Kidney (tissue), 14 donors: ENCODE results near the gene GAN. TPM values are rescaled to one million over a fixed set of nuclear protein-coding genes. Genes with fewer than 3 reads are reported as not detected.

Source experiments
- DNase-seq, 5 donors: peaks; one replicate each; pipeline ENCODE4 v3.0.0-alpha.2; 2013 to 2020
- FAIRE-seq: peaks from 2 replicates; lab custom pipeline; 2012; peaks lifted over from hg19 to GRCh38; lab: Jason Lieb, UNC
- H3K27ac ChIP-seq, 2 donors: one replicate each; pipeline ENCODE4 v1.7.0; 2013; ENCODE audit warnings: low read depth in 2 of 2, low read length in 2 of 2, inconsistent platforms in 1 of 2
- H3K27me3 ChIP-seq: one replicate; pipeline ENCODE4 v1.7.1; 2013; ENCODE audit warnings: low read length, inconsistent platforms; ENCODE audit not compliant: control insufficient read depth, insufficient read depth
- H3K36me3 ChIP-seq, 3 donors: one replicate each; pipeline versions ENCODE4 v1.7.0 to v1.7.1; 2013; ENCODE audit warnings: low read length in 3 of 3, control low read depth in 1 of 3, inconsistent platforms in 1 of 3; ENCODE audit not compliant: insufficient read depth in 3 of 3, control insufficient read depth in 2 of 3
- H3K4me1 ChIP-seq, 3 donors: one replicate each; pipeline versions ENCODE4 v1.7.0 to v1.7.1; 2013; ENCODE audit warnings: low read length in 3 of 3, inconsistent platforms in 1 of 3, low read depth in 1 of 3; ENCODE audit not compliant: control insufficient read depth in 2 of 3, insufficient read depth in 2 of 3
- H3K4me3 ChIP-seq, 3 donors: one replicate each; pipeline versions ENCODE4 v1.7.0 to v1.8.1; 2013; ENCODE audit warnings: low read length in 3 of 3, control low read depth in 1 of 3, inconsistent platforms in 1 of 3
- H3K9ac ChIP-seq, 3 donors: one replicate each; pipeline versions ENCODE4 v1.7.0 to v1.7.1; 2013; ENCODE audit warnings: low read length in 3 of 3, control low read depth in 1 of 3, inconsistent platforms in 1 of 3
- H3K9me3 ChIP-seq, 3 donors: one replicate each; pipeline versions ENCODE4 v1.7.0 to v1.7.1; 2013; ENCODE audit warnings: low read length in 3 of 3, control low read depth in 1 of 3, inconsistent platforms in 1 of 3; ENCODE audit not compliant: control insufficient read depth in 2 of 3, insufficient read depth in 1 of 3
- CTCF ChIP-seq: IDR thresholded peaks from 3 replicates; pipeline ENCODE4 v1.5.1; 2012; ENCODE audit warnings: mild to moderate bottlenecking, moderate library complexity, borderline replicate concordance; ENCODE audit not compliant: insufficient read depth; ENCODE audit errors: extremely low read depth
- intact Hi-C: fragments of 100-400 bp; cut with DNase I; formaldehyde crosslinking; loops from one replicate; pipeline ENCODE4 v1.11.1; 2022
- polyA plus RNA-seq: library from polyadenylated mRNA; stranded (reverse); fragments of 350-450 nt; fragmentation: Illumina TruSeq; extraction: RNeasy Lipid Tissue Mini Kit (QIAGEN cat#74804); gene quantifications from one replicate; pipeline ENCODE4 v1.2.3, GENCODE V29; 2014; ENCODE audit warnings: low read depth, low replicate concordance; ENCODE audit not compliant: insufficient read depth
- total RNA-seq: library from RNA; stranded (reverse); fragmentation: NEBNext Ultra II Directional; extraction: Animal tissue kit (Norgen Biotek cat#: 25700); gene quantifications from one replicate; pipeline ENCODE4 v1.2.1, GENCODE V29; 2021
- donor health status: control.
- donor health status: control.
- donor health status: control.
- donor health status: control.
- donor health status: control.
- donor health status: DM: yes; HTN: yes; CAD: no.
- donor health status: Normal renal cell carcinoma (clear cell type).

Gene GAN
- total and polyA plus RNA-seq, 2 donors from 2014 or later, result 0.60 to 7.7 TPM

DNA sequence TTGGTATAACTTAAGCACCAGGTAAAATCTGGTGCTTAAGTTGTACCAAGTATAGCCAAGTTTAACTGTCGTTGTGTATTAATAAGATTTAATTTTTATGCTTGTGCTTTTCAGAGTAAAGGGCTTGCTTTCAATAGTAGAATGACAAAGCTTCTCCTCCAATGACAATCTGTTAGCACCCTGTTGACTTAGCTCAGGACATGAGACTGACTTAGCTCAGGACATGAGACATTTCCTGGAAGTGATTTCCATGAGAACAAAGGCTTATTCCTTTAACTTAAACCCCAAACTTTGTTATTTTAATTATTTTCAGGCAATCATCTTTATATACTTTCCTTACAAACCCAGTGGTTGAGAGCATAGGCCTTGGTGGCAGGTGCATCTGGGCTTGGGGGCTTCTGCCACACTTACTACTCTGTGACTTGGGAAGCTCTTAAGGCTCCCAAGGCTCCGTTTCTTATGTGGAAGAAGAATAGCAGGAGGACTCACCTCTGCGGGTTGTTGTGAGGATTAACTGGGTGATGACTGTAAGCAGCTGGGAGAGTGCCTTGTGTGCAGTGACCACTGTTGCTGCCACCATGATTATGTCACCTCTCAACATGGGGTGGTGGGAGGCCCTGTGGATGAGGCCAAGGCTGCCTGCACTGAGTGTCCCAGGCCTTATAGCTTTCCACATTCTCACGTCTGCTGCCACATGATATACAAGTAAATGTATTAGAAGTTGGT is 70.4 kb downstream of the GAN start:
- no peak for DNase-seq
- no peaks in the 10 kb centered on the region for H3K4me1 ChIP-seq
- intact Hi-C loops, result no loop called here
- no peak for FAIRE-seq
- H3K27me3 ChIP-seq, result no peaks in the 10 kb centered on the region
- no peaks in the 10 kb centered on the region for H3K9me3 ChIP-seq
- H3K27ac ChIP-seq, result no peak overlapping the region
- H3K4me3 ChIP-seq, result no peak overlapping the region
- peaks cover 0 to 4% (median 0%) of the 10 kb centered on the region in 3 donors for H3K36me3 ChIP-seq
- no peak overlapping the region for H3K9ac ChIP-seq
- no peak for TF ChIP-seq CTCF

GRCh38 chr16:81388357-81388756 is 73.6 kb downstream of the GAN start:
- H3K36me3 ChIP-seq, result peaks cover 2 to 4% (median 3%) of the 10 kb centered on the region in 3 donors
- no peak for DNase-seq
- no peak overlapping the region for H3K9ac ChIP-seq
- no peaks in the 10 kb centered on the region for H3K4me1 ChIP-seq
- intact Hi-C loops, result no loop called here
- no peak overlapping the region for H3K27ac ChIP-seq
- no peaks in the 10 kb centered on the region for H3K9me3 ChIP-seq
- TF ChIP-seq CTCF, result no peak
- FAIRE-seq, result no peak
- H3K4me3 ChIP-seq, result no peak overlapping the region
- H3K27me3 ChIP-seq, result no peaks in the 10 kb centered on the region

DNA sequence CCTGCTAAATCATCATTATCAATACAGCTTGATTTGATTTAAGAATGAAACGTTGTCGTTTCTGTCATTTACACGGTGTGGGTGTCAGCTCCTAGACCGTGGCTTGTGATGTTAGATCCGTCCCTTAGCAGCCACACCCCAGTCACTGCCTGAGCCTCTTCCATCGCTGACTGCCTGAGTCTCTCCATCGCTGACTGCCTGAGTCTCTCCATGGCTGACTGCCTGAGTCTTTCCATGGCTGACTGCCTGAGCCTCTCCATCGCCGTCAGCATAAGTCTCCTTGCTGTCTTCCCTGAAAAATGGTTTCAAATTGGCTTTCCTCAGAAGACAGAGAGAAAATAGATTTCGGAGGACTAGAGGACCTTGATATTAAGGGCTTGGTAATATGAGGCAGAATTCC is 76.1 kb downstream of the GAN start:
- no peak overlapping the region for H3K27ac ChIP-seq
- DNase-seq, result no peak
- no peaks in the 10 kb centered on the region for H3K9me3 ChIP-seq
- H3K9ac ChIP-seq, result no peak overlapping the region
- FAIRE-seq, result no peak
- TF ChIP-seq CTCF, result no peak
- peaks cover 2 to 4% (median 3%) of the 10 kb centered on the region in 3 donors for H3K36me3 ChIP-seq
- intact Hi-C loops, result no loop called here
- no peaks in the 10 kb centered on the region for H3K4me1 ChIP-seq
- no peaks in the 10 kb centered on the region for H3K27me3 ChIP-seq
- H3K4me3 ChIP-seq, result no peak overlapping the region
